Measurements from ENCODE around the gene WDR19. TPM values are rescaled to one million over a fixed set of nuclear protein-coding genes. Genes with fewer than 3 reads are reported as not detected.
"Not testable (repeated sequence)": the region's sequence is repeated elsewhere in the genome, so short reads cannot be mapped to it uniquely, and the experiment has no call there.

The WDR19 gene
- total RNA-seq: 10 to 100 TPM; 24.3 to 25.7 TPM
- long read RNA-seq, donor 1, full-length matches to known transcripts: 1 of 4 reads
- long read RNA-seq, donor 1, partial matches to known transcripts: 1 of 4 reads
- long read RNA-seq, donor 1, other reads (novel, unspliced or antisense): 2 of 4 reads
- long read RNA-seq, donor 2, partial matches to known transcripts: 1 of 1 reads
- long read RNA-seq, donor 2, other reads (novel, unspliced or antisense): 0 of 1 reads

DNA sequence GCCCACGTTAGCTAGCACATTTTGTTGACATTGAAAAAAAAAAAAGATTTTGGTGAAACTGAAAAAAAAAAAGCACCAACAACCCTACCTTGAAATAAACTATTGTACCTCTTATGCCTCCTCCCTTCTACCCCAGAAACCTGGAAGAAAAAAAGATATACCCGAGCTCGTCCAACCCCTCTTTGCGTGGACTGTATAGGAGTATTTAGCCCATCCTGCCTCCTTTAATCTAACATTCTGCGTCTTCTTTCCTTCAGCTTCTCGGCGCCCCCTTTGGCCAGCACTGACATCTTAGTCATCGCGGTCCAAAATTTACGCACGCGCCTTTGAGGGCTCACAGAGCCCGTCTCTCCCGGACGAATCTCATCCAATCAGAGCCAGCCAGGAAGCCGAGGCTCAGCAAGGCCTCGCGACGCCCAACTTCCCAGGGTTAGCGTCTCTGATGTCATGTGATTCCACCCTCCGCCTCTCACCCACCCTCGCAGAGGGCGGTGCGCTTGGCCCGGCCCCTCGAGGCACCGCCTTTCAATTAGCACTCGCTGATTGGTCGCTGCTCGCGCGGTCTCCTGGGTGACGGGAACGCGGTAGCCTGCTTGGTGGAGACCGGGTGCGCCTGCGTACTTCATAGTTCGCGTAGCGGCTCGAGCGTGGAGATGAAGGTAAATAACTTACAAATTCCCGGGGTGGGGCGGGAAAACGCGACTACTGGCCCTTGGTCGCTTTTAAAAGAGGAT, at the start of gene WDR19:
Gene WDR19, plus strand, starts transcription at position 625 of the 734 bp plus-strand sequence. Its CDS starts 29 bp downstream, at position 654.
- DNase-seq (ENCODE audit: low spot score): peak; percentile 100
- intact Hi-C loops (cut with DNase I): no loop called here

DNA sequence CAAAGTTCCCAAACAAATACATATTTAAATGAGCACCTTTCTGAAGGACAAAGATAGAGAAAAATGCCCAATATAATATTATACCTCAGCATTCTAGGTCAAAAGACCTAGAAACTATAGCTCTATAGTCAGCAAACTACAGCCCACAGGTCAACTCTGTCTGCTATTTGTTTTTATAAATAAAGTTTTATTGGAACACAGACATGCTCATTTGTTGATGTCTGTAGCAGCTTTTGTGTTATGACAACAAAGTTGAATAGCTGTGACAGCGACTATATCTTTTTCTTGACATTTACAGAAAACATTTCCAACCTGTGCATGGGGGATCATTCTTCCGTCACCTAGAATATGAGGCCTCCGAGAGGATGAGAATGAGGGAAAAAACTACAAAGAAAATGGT, 48.7 kb upstream of the WDR19 start:
- intact Hi-C loops (cut with DNase I): loop anchor here in 1 of 2 donors (10.0 kb wide), 1 partner anchor 229 kb away; no protein-coding TSS in a partner anchor
- DNase-seq (ENCODE audit: low spot score): no peak

DNA sequence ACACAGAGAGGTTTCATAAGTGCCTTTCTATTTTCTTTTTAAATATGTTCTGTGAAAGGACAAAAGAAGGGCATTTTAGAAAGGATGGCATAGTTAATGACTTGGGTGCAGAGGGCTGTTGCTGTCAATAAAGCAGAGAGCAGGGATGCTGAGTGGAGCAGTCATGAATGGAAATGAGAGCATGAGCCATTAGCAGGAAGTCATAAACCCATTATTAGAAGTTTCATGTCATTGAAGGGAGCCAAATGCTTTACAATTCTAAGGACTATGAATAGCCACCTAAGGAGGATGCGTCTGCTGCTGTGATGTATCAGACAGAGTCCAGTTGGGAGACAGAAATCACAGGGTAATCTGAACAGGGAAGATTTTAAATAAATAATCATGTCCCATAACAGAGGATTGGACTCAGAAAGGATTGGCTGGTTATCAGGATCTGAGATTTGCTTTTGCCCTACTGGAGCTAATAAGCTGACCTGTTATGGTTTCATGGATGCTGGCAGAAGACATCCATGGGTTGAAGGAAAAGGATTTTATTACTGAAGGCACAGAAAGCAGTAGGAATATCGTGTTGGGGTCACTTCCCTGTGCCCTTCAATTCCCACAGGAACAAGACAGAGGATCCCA, 47.5 kb upstream of the WDR19 start:
- intact Hi-C loops (cut with DNase I): loop anchor here in 1 of 2 donors (10.0 kb wide), 1 partner anchor 230 kb away; no protein-coding TSS in a partner anchor
- no peak for DNase-seq (ENCODE audit: low spot score)

DNA sequence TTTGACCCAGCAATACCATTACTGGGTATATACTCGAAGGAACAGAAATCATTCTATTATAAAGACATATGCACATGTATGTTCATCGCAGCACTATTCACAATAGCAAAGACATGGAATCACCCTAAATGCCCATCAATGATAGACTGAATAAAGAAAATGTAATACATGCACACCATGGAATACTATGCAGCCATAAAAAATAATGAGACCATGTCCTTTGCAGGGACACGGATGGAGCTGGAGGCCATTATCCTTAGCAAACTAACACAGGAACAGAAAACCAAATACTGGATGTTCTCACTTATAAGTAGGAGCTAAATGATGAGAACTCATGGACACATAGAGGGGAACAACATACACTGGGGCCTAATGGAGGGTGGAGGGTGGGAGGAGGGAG, 44.1 kb upstream of the WDR19 start:
- not testable (repeated sequence) for DNase-seq (ENCODE audit: low spot score)
- intact Hi-C loops (cut with DNase I): loop anchor here in 1 of 2 donors (10.0 kb wide), 1 partner anchor 233 kb away; no protein-coding TSS in a partner anchor

DNA sequence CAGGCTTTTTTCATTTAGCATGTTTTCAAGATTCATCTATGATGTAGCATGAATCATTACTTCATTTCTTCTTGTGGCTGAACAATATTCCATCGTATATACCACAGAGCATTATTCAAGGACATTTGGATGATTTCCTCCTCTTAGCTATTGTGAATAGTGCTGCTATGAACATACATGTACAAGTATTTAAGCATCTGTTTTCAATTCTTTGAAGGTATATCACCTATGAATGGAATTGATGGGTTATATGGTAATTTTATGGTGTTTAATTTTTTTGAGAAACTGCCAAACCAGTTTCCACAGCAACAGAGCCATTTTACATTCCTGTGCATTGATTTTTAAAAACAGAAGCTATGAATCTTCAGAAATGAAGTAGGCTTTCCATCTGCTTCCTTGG, 36.1 kb upstream of the WDR19 start:
- intact Hi-C loops (cut with DNase I): no loop called here
- DNase-seq (ENCODE audit: low spot score): no peak

DNA sequence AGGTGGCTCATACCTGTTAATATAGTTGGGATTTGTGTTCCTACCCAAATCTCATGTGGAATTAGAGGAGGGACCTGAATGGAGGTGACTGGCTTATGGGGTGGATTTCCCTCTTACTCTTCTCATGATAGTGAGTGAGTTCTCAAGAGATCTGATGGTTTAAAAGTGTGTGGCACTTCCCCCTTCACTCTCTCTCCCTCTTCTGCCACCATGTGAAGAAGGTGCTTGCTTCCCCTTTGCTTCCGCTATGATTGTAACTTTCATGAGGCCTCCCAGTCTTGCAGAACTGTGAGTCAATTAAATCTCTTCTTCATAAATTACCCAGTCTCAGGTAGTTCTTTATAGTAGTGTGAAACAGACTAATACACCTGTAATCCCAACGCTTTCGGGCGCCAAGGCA, 28.3 kb upstream of the WDR19 start:
- no peak for DNase-seq (ENCODE audit: low spot score)
- intact Hi-C loops (cut with DNase I): no loop called here

DNA sequence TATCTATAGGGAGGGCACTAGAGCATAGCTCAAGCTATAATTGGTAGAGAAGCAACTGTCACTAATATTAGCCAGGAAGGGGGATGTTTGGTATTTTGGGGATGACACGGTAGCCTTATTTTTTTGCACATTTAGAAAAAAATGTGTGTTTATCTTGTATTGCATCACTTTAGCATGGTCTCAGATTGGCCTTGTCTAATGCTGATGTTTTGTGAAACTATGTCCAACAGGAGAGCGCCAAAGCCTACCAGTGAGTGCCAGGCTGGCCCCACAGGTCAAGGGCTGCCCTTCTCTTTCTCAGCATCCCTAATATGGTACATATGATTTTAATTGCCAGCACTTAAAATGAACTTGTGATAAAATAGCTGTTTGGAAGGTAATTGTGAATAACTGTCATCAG, 24.8 kb upstream of the WDR19 start:
- intact Hi-C loops (cut with DNase I): no loop called here
- DNase-seq (ENCODE audit: low spot score): no peak

DNA sequence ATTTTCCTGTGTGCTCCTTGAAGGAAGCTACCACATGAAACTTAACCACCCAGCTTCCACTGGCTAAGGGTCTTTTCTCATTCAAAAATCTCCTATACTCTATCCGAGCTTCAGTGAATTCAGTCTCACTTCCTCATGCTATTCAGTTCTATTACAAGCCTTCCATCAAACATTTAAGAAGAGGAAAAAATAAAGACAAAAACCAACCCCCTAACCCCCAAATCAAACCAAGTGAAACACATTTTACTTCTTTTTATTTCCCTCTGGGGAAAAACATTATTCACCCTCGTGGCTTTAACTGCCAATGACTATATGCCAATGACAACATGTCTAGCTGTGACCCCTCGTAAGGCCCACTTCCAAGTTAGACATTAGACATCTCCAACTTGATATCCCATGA, 16.2 kb upstream of the WDR19 start:
- no peak for DNase-seq (ENCODE audit: low spot score)
- intact Hi-C loops (cut with DNase I): no loop called here

DNA sequence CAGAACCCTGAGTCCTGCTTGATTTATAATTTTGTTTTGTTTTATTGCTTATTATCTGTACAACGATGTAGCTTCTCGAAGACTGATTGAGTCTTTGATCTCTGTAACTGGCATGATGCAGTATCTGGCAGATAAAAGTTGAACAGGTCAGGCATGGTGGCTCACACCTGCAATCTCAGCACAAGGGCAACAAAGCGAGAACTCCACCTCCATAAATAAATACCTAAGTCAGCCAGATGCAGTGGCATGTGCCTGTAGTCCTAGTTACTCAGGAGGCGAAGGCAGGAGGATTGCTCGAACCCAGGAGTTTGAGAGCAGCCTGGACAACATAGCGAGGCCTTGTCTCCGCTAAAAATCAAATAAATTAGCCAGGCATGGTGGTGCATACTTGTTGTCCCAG, 15.7 kb upstream of the WDR19 start:
- intact Hi-C loops (cut with DNase I): no loop called here
- no peak for DNase-seq (ENCODE audit: low spot score)

DNA sequence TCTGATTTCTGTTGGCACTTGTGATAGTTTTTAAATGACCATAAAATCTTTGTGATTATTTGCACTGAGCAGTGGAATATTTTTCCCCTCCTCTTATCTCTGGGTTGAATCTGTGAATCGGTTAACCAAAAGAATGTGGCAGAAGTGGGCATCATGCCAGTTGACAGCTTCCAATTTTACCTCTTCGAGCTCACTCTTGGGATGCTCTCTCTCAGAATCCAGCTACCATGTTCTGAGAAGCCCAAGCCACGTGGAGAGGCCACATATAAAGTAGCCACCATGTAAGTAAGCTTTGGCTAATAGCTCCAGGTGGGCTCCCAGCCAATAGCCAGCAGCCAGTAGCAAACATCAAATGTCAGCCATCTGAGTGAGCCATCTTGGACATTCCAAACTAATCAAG, 12.9 kb upstream of the WDR19 start:
- intact Hi-C loops (cut with DNase I): no loop called here
- no peak for DNase-seq (ENCODE audit: low spot score)

DNA sequence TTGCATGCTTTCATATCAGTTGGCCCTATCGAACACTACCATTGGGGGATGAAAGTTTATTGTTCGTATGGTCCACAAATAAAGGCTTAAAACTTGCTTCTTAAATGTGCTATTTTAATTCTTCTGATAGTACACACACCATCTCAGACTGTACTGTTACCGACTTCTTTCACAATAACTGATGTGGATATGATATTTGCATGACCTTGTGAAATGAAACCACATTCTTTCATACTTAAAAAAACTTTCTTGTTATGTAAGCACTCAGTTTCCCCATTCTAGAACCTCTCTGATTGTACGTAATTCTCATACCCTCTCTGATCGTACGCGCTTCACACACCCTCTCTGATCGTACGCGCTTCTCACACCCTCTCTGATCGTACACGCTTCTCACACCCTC, 12.0 kb upstream of the WDR19 start:
- no peak for DNase-seq (ENCODE audit: low spot score)
- intact Hi-C loops (cut with DNase I): no loop called here

DNA sequence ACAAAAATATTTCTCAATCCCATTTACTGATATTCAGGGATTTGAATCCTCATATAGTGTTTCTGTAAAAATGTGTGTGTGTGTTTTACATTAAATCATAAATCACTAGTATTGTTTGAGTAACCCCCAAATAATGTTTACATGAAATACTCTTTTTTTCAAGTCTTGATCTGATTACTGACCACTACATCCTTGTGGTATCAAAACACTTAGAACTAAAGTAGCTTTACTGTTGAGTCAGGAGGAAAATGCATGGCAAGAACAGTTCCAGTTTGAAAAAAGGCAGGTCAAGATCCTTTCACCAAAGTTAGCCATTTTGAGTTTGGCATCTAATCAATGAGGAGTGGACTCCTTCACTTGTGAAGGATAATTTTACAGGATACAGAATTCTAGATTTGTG, 3.6 kb upstream of the WDR19 start:
- no peak for DNase-seq (ENCODE audit: low spot score)
- intact Hi-C loops (cut with DNase I): no loop called here

DNA sequence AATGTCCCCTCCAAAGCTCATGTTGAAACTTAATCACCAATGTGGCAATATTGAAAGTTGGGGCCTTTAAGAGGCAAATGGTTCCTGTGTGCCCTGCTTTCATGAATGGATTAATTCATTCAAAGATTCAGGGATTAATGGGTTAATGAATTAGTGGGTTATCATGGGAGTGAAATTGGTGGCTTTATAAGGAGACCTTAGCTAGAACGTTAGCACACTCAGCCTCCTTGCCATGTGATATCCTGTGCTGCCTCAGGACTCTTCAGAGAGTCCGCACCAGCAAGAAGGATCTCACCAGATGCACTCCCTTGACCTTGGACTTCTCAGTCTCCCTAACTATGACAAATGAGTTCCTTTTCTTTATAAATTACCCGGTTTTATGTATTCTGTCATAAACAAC, 2.6 kb upstream of the WDR19 start:
- intact Hi-C loops (cut with DNase I): no loop called here
- no peak for DNase-seq (ENCODE audit: low spot score)

DNA sequence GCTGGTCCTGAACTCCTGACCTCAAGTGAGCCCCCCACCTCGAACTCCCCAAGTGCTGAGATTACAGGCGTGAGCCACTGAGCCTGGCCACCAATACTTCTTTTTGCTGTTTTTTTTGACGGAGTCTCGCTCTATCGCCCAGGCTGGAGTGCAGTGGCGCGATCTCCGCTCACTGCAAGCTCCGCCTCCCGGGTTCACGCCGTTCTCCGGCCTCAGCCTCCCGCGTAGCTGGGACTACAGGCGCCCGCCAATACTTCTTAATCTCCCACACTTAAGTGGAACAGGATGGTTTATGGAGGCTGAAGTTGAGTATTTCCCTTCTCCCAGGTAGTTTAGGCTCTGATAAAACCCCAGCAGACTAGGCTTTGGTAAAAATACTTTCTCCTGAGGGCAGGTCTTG, 1.7 kb upstream of the WDR19 start:
- intact Hi-C loops (cut with DNase I); DNase-seq (ENCODE audit: low spot score): not testable (repeated sequence)

DNA sequence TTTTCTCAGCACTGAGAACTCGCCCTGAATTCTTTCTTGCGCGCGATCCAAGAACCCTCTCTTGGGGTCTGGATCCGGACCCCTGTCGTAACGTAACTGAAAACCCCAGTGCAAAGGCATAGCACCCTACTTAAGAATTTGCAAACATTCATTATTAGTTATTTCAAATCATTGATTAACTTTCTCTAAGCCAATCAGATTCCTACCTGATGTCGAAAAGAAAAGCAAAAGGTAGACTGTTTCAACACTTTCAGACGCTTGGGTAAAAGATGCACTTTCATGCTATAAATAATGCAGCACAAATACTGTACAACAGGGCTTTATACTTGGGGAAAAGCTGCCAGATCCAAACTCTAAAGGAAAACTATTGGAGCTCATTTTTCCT, 817 bp upstream of the WDR19 start:
- no peak for DNase-seq (ENCODE audit: low spot score)
- intact Hi-C loops (cut with DNase I): no loop called here

DNA sequence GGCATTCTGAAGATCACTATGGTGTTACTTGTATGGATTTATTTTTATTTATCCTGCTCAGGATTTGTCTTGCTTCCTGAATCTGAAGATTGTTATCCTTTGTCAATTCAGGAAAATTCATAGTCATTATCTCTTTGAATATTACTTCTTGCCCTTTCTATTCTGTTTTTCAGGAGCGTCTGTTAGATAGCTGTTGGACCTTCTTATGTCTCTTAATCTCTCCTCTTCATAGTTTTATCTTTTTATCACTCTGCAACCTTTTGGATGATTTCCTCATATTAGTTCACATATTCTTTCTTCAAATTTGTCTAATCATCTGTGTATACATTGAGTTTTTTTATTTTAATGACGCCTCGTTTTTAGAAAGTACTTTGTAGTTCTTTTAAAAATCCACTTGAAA, 19.6 kb downstream of the WDR19 start:
- intact Hi-C loops (cut with DNase I): no loop called here
- no peak for DNase-seq (ENCODE audit: low spot score)

DNA sequence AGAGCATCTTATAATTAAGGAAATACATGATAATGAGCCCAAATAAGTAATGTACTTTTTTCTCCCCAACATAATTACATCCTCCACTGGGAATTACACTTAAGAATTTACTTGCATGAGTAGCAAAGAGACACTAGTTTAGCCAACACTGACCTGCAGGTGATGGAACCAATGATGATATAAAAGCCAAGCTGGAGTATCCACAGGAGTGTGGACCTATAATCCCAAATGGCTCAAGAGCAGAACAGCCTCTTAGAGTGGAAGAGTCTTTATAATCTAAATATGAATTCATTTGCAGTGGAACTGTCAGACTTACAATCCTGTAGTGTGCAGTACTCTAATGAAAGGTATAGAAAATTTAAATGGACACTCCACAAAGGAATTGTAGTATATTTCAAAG, 22.2 kb downstream of the WDR19 start:
- intact Hi-C loops (cut with DNase I): no loop called here
- DNase-seq (ENCODE audit: low spot score): no peak

DNA sequence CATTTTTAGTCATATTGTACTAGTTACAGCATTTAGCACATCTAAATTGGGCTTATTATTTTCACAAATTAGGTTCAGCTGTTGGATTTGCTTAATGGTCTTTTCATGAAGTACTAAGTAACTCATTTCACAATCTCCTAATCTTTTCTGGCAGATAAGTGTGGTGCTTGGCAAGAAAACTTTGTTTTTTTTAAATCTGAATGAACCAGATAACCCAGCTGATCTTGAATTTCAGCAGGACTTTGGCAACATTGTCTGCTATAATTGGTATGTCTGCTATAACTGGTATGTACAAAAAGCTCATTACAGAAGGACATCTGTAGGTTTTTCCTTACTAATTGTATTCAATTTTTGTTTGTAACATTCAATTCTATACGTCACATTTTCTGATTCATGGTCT, 22.7 kb downstream of the WDR19 start:
- intact Hi-C loops (cut with DNase I): no loop called here
- no peak for DNase-seq (ENCODE audit: low spot score)

DNA sequence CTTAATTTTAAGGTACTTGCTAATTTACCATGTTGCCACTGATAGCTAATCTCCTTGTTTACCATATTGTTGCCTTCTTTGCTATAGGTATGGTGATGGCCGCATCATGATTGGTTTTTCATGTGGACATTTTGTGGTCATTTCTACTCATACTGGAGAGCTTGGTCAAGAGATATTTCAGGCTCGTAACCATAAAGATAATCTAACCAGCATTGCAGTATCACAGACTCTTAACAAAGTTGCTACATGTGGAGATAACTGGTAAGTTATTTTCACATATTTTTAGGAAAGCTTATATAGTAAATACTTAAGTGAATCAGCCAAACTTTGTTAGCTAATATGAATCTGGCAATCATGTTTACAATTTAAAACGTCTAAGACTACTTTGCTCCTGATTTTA, 23.1 kb downstream of the WDR19 start:
- intact Hi-C loops (cut with DNase I): no loop called here
- no peak for DNase-seq (ENCODE audit: low spot score)

DNA sequence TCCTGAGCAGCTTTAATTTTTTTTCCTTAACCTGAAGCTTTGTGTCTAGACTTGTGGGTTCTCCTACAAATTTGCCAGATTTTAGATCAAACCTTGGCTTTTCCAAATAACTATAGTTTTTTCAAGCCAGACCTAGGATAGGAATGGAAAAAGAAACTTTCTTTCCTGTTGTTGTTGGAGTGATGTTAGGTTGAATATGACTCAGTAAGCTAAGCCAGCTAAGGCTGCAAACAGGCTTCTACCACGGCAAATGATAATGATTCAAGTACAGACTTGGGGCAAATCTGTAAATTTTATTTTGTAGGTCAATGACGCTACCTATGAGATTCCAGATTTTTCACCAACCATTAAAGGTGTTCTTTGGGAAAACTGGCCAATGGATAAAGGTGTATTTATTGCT, 45.6 kb downstream of the WDR19 start:
- DNase-seq (ENCODE audit: low spot score): no peak
- intact Hi-C loops (cut with DNase I): no loop called here

DNA sequence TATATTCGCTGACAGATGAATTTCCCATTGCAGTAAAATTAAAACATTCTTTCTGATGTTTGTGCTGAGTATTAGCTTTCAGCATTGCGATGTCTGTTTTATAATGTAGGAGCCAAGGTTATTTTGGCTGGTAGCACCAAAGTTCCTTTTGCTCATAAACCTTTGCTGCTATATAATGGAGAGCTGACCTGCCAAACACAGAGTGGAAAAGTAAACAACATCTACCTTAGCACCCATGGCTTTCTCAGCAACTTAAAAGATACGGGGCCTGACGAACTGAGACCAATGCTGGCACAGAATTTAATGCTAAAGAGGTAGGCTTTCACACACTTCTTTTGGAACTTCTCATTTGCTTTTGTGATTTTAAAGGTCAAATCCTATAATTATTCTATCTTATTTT, 46.0 kb downstream of the WDR19 start:
- intact Hi-C loops (cut with DNase I): no loop called here

More for the DNA sequence above, 46.0 kb downstream of the WDR19 start:
- no peak for DNase-seq (ENCODE audit: low spot score)

All from posterior vena cava (tissue), 2 donors.